Hepatocyte (in vitro differentiated cells): ENCODE results near the gene SP100. TPM values are rescaled to one million over a fixed set of nuclear protein-coding genes. Genes with fewer than 3 reads are reported as not detected.
"Not testable (repeated sequence)": the region's sequence is repeated elsewhere in the genome, so short reads cannot be mapped to it uniquely, and the experiment has no call there.

Experiments
- DNase-seq: peaks from one replicate; pipeline ENCODE4 v3.0.0-alpha.2; 2016; ENCODE audit warnings: low spot score
- H2AFZ ChIP-seq: fragments of 200-600 bp; sonication (generic); 2 replicates; pipeline ENCODE4 v1.6.0; 2016; ENCODE audit warnings: antibody characterized with exemption, mild to moderate bottlenecking
- H3K27ac ChIP-seq: fragments of 200-600 bp; sonication (generic); 2 replicates; pipeline ENCODE4 v1.5.1; 2016; ENCODE audit warnings: mild to moderate bottlenecking
- H3K27me3 ChIP-seq: fragments of 200-600 bp; sonication (generic); 2 replicates; pipeline ENCODE4 v1.6.1; 2016
- H3K36me3 ChIP-seq: fragments of 200-600 bp; sonication (generic); replicated peaks from 2 replicates; pipeline ENCODE4 v1.5.1; 2016; ENCODE audit warnings: low read depth; ENCODE audit not compliant: insufficient read depth
- H3K4me1 ChIP-seq: fragments of 200-600 bp; sonication (generic); 2 replicates; pipeline ENCODE4 v1.5.1; 2016; ENCODE audit warnings: mild to moderate bottlenecking, moderate library complexity; ENCODE audit not compliant: insufficient read depth
- H3K4me2 ChIP-seq: fragments of 200-600 bp; sonication (generic); 2 replicates; pipeline ENCODE4 v1.6.0; 2016
- H3K4me3 ChIP-seq: fragments of 200-600 bp; sonication (generic); 2 replicates; pipeline ENCODE4 v1.5.1; 2016; ENCODE audit warnings: mild to moderate bottlenecking
- H3K79me2 ChIP-seq: fragments of 200-600 bp; sonication (generic); 2 replicates; pipeline ENCODE4 v1.6.0; 2017; ENCODE audit warnings: mild to moderate bottlenecking
- H3K9me2 ChIP-seq: fragments of 200-600 bp; sonication (generic); replicated peaks from 2 replicates; pipeline ENCODE4 v1.6.0; 2017; ENCODE audit warnings: mild to moderate bottlenecking; ENCODE audit not compliant: insufficient read depth
- H3K9me3 ChIP-seq: fragments of 200-600 bp; sonication (generic); 2 replicates; pipeline ENCODE4 v1.5.1; 2016; ENCODE audit warnings: low read depth, mild to moderate bottlenecking
- H4K20me1 ChIP-seq: fragments of 200-600 bp; sonication (generic); 2 replicates; pipeline ENCODE4 v1.6.0; 2016; ENCODE audit warnings: mild to moderate bottlenecking; ENCODE audit not compliant: insufficient read depth, poor library complexity, severe bottlenecking
- CTCF ChIP-seq: fragments of 200-600 bp; sonication (generic); IDR thresholded peaks from 2 replicates; pipeline ENCODE4 v1.5.1; 2016; ENCODE audit warnings: antibody characterized with exemption, mild to moderate bottlenecking; ENCODE audit not compliant: poor library complexity
- EZH2 ChIP-seq: fragments of 200-600 bp; sonication (generic); IDR thresholded peaks from 2 replicates; pipeline ENCODE4 v1.6.1; 2016; ENCODE audit warnings: antibody characterized with exemption, mild to moderate bottlenecking, borderline replicate concordance
- EZH2phosphoT487 ChIP-seq: fragments of 200-600 bp; sonication (generic); IDR thresholded peaks from one replicate; pipeline ENCODE4 v1.6.1; 2018; ENCODE audit warnings: antibody characterized with exemption, mild to moderate bottlenecking, low read depth, moderate library complexity; ENCODE audit not compliant: unreplicated experiment, severe bottlenecking
- WGBS: methylation state at CpG from one replicate; pipeline ENCODE4 v1.1.6; 2016; ENCODE audit warnings: low lambda C conversion rate; ENCODE audit errors: missing lambda C conversion rate; 5-methylcytosine and 5-hydroxymethylcytosine counted together
- polyA plus RNA-seq: library from polyadenylated mRNA; unstranded; fragments of >200 nt; fragmentation: Nextera tagmentation; extraction: Ambion mirVana; gene quantifications from 2 replicates; pipeline ENCODE4 v1.2.1, GENCODE V29; 2016
- total RNA-seq: library from RNA; depleted of rRNA; stranded (reverse); fragments of >200 nt; gene quantifications from 2 replicates; pipeline ENCODE4 v1.2.3, GENCODE V29; 2014

Gene SP100
- total and polyA plus RNA-seq, 2 experiments from 2014 or later = 30.5 to 42.2 TPM

- Histone ChIP-seq H2AFZ (no peak overlapping the region), H3K4me3 (no peak overlapping the region), H3K36me3 (no peaks in the 10 kb centered on the region), H3K27me3 (no peaks in the 10 kb centered on the region), H4K20me1 (no peaks in the 10 kb centered on the region), H3K79me2 (peaks cover 18% of the 10 kb centered on the region), H3K4me1 (no peaks in the 10 kb centered on the region), H3K9me3 (peaks cover 11% of the 10 kb centered on the region), H3K4me2 (no peak overlapping the region), H3K27ac (no peak overlapping the region), H3K9me2 (no peaks in the 10 kb centered on the region)
- 69% methylated on average over 1 of the region's 1 CpG for WGBS
- TF ChIP-seq EZH2 (no peak), CTCF (no peak), EZH2phosphoT487 (no peak)
- DNase-seq = no peak
Observed at GRCh38 chr2:230430957-230431910, 15.2 kb downstream of the SP100 start.

DNA sequence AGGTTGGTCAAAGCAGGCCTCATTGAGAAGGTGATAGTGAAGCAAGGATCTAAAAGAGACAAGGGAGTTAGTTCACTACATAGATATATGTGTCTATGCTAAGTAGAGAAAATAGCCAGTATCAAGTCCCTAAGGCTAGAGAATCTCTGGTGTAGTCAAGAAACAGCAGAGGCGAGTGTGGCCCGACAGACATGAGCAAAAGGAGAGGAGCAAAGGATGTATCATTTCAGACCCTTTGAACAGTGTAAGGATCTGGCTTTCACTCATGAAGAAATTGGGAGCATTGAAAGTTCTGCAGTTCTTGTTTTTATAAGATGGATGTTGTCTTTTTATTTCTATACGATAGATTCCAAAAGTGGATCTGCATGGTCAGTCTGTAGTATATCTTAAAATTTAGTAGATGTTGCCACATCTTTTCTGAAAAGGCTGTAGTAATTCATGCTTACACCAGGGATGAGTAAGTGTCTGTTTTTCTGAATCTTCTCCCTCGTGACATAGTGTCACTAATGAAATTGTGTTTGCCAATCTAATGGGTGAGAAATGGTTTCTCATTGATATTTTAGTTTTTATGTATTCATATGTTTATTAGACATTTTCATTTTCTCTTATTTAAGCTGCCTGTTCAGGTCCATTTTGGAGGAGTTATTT, 18.8 kb downstream of the SP100 start:
- Histone ChIP-seq H3K9me2 (no peaks in the 10 kb centered on the region), H3K27ac (no peak overlapping the region), H2AFZ (no peak overlapping the region), H3K9me3 (peaks cover 12% of the 10 kb centered on the region), H3K4me2 (no peak overlapping the region), H3K4me3 (no peak overlapping the region), H3K36me3 (no peaks in the 10 kb centered on the region), H3K27me3 (no peaks in the 10 kb centered on the region), H3K79me2 (peaks cover 3% of the 10 kb centered on the region), H4K20me1 (no peaks in the 10 kb centered on the region), H3K4me1 (no peaks in the 10 kb centered on the region)
- TF ChIP-seq EZH2phosphoT487 (no peak), CTCF (no peak), EZH2 (no peak)
- 80% methylated on average over 4 of the region's 4 CpGs for WGBS
- DNase-seq = no peak

DNA sequence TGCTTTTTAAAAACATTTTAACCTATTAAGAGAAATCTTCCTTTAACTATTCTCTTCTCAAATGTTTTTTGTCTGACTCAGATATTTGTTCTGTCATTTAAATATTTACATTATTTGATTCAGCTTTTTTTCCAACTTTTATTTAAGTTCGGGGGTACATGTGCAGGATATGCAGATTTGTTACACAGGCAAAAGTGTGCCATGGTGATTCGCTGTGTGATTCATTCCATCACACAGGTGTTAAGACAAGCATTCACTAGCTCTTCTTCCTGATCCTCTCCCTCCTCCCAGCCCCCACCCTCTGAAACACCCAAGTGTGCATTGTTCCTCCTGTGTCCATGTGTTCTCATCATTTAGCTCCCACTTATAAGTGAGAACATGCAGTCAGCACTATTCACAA, 19.4 kb downstream of the SP100 start:
- Histone ChIP-seq H3K9me2 (no peaks in the 10 kb centered on the region), H3K4me2 (no peak overlapping the region), H4K20me1 (no peaks in the 10 kb centered on the region), H3K36me3 (no peaks in the 10 kb centered on the region), H3K4me1 (no peaks in the 10 kb centered on the region), H3K4me3 (no peak overlapping the region), H3K27ac (no peak overlapping the region), H3K27me3 (no peaks in the 10 kb centered on the region), H3K9me3 (peaks cover 12% of the 10 kb centered on the region), H3K79me2 (no peaks in the 10 kb centered on the region), H2AFZ (no peak overlapping the region)
- WGBS = 93% methylated on average over 2 of the region's 2 CpGs
- DNase-seq = no peak
- TF ChIP-seq EZH2phosphoT487 (no peak), EZH2 (no peak), CTCF (no peak)

DNA sequence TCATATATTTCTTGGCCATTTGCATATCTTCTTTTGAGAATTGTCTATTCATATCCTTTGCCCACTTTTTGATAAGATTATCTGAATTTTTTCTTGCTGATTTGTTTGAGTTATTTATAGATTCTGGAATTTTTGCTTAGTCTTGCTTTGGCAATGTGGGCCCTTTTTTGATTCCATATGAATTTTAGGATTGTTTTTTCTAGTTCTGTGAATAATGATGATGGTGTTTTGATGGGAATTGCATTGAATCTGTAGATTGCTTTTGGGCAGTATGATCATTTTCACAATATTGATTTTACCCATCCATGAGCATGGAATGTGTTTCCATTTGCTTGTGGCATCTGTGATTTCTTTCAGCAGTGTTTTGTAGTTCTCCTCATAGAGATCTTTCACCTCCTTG, 23.1 kb downstream of the SP100 start:
- not testable (repeated sequence) for H4K20me1 ChIP-seq, H3K4me2 ChIP-seq, H3K9me3 ChIP-seq, H3K36me3 ChIP-seq, H3K9me2 ChIP-seq, H3K4me3 ChIP-seq, H3K79me2 ChIP-seq, H2AFZ ChIP-seq, DNase-seq, H3K27me3 ChIP-seq, H3K4me1 ChIP-seq, H3K27ac ChIP-seq
